ENCODE data around the gene MRPL17. TPM values are rescaled to one million over a fixed set of nuclear protein-coding genes. Genes with fewer than 3 reads are reported as not detected.

The MRPL17 gene
- total and polyA plus RNA-seq, 10 of the 15 experiments (the other 5 are each of a cell fraction or from before 2014, with no cell fraction given), result 60.3 to 171 (median 94.8) TPM

DNA sequence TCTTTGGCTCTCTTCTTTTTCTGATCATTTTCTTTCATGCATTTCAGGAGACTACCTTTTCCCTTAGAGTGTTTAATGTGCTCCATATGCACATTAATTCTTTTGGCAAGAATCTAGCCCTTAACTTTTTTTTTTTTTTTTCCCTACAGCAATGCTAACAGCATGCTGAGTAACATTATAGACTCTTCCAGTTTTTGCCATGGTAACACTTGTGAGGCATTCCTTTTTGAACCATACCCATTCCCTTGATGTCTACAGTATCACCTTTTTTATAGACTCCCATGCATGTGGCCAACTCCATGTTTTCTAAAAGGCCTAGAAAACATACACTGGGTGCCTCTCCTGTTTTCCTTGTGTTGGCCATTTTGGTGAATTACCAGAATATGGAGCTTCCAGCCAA is 2.9 kb upstream of the MRPL17 start:
- intact Hi-C loops (cut with micrococcal nuclease; ENCODE audit: unreplicated experiment), result no loop called here
- Histone ChIP-seq H3K4me3 (no peak overlapping the region), H3K4me2 (ENCODE audit: control insufficient read depth, insufficient read depth) (no peak overlapping the region), H3K27ac (ENCODE audit: control insufficient read depth, insufficient read depth) (no peak overlapping the region), H3K9ac (ENCODE audit: control insufficient read depth, insufficient read depth, low read length) (no peak overlapping the region), H2AFZ (ENCODE audit: control insufficient read depth, low read depth, low read length) (no peak overlapping the region), H3K36me3 (ENCODE audit: control insufficient read depth in 2 of 2, insufficient read depth in 2 of 2, low read length in 1 of 2) (peaks cover 0 to 6% of the 10 kb centered on the region in 2 experiments; a peak in 1 of 4 replicates), H3K79me2 (ENCODE audit: control insufficient read depth, insufficient read depth, low read length) (peaks cover 22% of the 10 kb centered on the region), H3K4me1 (ENCODE audit: control insufficient read depth, insufficient read depth, low read length) (0 out of 2 replicates have a peak, but pooled peaks cover 2% of the 10 kb centered on the region), H3K27me3 (replicated peaks in 1 of 2; ENCODE audit: control insufficient read depth in 2 of 2, insufficient read depth in 2 of 2, low read length in 1 of 2) (no peaks in the 10 kb centered on the region), H3K9me3 (replicated peaks; ENCODE audit: control insufficient read depth, insufficient read depth, low read length) (no peaks in the 10 kb centered on the region), H4K20me1 (ENCODE audit: control insufficient read depth, insufficient read depth) (no peaks in the 10 kb centered on the region)
- BruUV-seq (replicated peaks), result no TSS peak
- TF ChIP-seq, protein P1, sequence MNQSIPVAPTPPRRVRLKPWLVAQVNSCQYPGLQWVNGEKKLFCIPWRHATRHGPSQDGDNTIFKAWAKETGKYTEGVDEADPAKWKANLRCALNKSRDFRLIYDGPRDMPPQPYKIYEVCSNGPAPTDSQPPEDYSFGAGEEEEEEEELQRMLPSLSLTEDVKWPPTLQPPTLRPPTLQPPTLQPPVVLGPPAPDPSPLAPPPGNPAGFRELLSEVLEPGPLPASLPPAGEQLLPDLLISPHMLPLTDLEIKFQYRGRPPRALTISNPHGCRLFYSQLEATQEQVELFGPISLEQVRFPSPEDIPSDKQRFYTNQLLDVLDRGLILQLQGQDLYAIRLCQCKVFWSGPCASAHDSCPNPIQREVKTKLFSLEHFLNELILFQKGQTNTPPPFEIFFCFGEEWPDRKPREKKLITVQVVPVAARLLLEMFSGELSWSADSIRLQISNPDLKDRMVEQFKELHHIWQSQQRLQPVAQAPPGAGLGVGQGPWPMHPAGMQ (IDR thresholded peaks at IDR 0.05; ENCODE audit: borderline replicate concordance), result no peak
- TF ChIP-seq BACH1 (IDR thresholded peaks at IDR 0.05; ENCODE audit: borderline replicate concordance) (no peak), PAX5 (IDR thresholded peaks at IDR 0.05; ENCODE audit: borderline replicate concordance, low read depth, low read length) (no peak), HDAC6 (IDR thresholded peaks at IDR 0.05; ENCODE audit: unreplicated experiment) (no peak), FOXK2 (IDR thresholded peaks at IDR 0.05) (no peak), KAT2A (conservative IDR thresholded peaks at IDR 0.05; ENCODE audit: control insufficient read depth, low read depth, low read length) (no peak), EP300 (IDR thresholded peaks at IDR 0.05; ENCODE audit: borderline replicate concordance in 1 of 2, control insufficient read depth in 1 of 2, low read depth in 2 of 2, low read length in 2 of 2) (no peak)
- TF ChIP-seq, protein P2, sequence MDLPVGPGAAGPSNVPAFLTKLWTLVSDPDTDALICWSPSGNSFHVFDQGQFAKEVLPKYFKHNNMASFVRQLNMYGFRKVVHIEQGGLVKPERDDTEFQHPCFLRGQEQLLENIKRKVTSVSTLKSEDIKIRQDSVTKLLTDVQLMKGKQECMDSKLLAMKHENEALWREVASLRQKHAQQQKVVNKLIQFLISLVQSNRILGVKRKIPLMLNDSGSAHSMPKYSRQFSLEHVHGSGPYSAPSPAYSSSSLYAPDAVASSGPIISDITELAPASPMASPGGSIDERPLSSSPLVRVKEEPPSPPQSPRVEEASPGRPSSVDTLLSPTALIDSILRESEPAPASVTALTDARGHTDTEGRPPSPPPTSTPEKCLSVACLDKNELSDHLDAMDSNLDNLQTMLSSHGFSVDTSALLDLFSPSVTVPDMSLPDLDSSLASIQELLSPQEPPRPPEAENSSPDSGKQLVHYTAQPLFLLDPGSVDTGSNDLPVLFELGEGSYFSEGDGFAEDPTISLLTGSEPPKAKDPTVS (IDR thresholded peaks at IDR 0.05; ENCODE audit: low read depth, low read length), result no peak
- TF ChIP-seq, protein P3, sequence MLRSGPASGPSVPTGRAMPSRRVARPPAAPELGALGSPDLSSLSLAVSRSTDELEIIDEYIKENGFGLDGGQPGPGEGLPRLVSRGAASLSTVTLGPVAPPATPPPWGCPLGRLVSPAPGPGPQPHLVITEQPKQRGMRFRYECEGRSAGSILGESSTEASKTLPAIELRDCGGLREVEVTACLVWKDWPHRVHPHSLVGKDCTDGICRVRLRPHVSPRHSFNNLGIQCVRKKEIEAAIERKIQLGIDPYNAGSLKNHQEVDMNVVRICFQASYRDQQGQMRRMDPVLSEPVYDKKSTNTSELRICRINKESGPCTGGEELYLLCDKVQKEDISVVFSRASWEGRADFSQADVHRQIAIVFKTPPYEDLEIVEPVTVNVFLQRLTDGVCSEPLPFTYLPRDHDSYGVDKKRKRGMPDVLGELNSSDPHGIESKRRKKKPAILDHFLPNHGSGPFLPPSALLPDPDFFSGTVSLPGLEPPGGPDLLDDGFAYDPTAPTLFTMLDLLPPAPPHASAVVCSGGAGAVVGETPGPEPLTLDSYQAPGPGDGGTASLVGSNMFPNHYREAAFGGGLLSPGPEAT (IDR thresholded peaks at IDR 0.05; ENCODE audit: low read depth), result no peak
- RAD21 ChIA-PET (ENCODE audit: unreplicated experiment), result interaction anchor here (1.3 to 1.5 kb wide), 2 partner anchors 13 to 155 kb away, joined by 3 to 4 read pairs; no protein-coding TSS in a partner anchor
- ATAC-seq (no peak), FAIRE-seq (no peak), DNase-seq (ENCODE audit: low read depth, low spot score) (no peak)
- POLR2A ChIA-PET, result interaction anchor here (0.7 kb wide), 1 partner anchor 166 kb away, joined by 6 read pairs; no protein-coding TSS in a partner anchor
- in situ Hi-C loops (cut with MboI), result no loop called here
- CTCF ChIA-PET, result interaction anchor here (1.4 to 1.6 kb wide), 2 partner anchors 69 to 155 kb away, joined by 4 read pairs; no protein-coding TSS in a partner anchor
- SMC1A ChIA-PET (ENCODE audit: uncharacterized antibody, unreplicated experiment), result interaction anchor here (0.6 to 3.2 kb wide), 3 partner anchors 16 to 160 kb away, joined by 3 to 29 read pairs (median 3); no protein-coding TSS in a partner anchor

Data from GM12878 (cell line).